Left ventricle myocardium superior (tissue), 1 donor: ENCODE measurements around the gene LRRC4. TPM values are rescaled to one million over a fixed set of nuclear protein-coding genes. Genes with fewer than 3 reads are reported as not detected.

ENCODE experiments used
- ATAC-seq: fragments of 200-7000 bp; cut with Tn5 transposase; one replicate; pipeline ENCODE4 v1.9.1; 2020; ENCODE audit warnings: mild to moderate bottlenecking, moderate library complexity
- DNase-seq: peaks from one replicate; pipeline ENCODE4 v3.0.0-alpha.2; 2020
- intact Hi-C: fragments of 100-400 bp; cut with micrococcal nuclease; formaldehyde crosslinking; loops from one replicate; pipeline ENCODE4 v1.11.0; 2022
- total RNA-seq: library from RNA; stranded (reverse); fragmentation: NEBNext Ultra II Directional; extraction: Animal tissue kit (Norgen Biotek cat#: 25700); gene quantifications from one replicate; pipeline ENCODE4 v1.2.1, GENCODE V29; 2021
- donor health status: DM: no; HTN: yes; CAD: no; lungs with severe emphysema.

LRRC4 gene
- total RNA-seq, 1 donor from 2014 or later = 3.3 TPM

DNA sequence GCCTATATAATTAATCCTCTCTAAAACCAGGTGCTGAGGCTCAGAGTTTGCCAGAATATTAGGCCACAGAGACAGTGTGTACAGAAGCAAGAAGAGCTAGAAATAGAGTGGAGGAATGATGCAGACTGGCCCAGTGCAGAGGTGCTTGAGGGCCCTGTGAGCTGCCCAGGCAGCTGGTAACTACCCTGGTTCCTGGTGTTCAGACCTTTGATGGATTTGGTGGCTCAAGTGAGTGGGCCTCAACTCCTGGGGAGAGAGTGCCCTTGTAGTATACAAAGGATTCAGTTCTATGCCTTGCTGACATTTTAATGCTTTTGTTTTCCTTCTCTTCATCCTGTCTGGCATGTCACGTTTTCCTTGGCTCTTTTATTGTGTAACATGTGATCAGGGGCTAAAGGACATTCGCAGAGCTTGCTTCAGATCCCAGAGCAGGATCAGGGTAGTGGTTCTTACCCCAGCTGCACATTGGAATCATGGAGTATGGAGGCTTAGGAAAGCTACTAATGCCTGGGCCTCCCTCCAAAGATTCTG lies 20.0 kb downstream of the LRRC4 start:
- no peak for DNase-seq
- intact Hi-C loops = no loop called here
- peak; percentile 89 for ATAC-seq

DNA sequence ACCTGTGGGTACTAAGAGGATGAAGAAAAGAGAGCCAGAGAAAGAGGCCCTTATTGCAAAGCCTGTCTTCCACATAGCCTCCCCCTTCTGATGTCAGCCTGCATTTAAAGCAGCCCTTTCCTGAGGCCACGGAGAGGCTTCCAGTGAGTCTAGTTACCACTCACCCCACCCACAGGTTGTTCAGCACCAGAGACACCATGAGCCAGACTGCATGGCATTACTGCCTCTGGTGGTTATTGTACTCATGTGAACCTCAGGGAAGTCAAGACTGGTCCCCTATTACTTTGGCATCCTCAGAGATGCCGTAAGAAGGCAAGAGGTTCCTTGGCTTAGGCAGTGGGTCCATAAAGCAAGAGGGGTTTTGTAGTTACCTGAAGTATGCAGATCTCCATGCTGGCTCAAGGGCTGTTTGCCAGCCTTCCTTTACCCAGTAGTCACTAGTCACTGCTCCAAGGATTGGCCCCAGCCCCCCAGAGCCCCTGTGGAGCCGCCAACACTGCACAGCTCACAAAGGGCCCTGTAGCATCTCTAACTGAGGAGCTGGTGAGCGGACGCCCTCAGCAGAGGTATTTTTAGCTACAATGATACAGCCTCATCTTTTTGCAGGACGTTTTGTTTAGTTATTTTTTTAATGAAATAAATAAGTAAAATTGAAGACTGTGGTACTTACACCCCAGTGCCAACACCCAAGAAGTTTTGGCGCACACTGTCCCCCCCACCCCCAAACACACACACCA lies 20.7 kb downstream of the LRRC4 start:
- intact Hi-C loops = no loop called here
- ATAC-seq (peak; percentile 71), DNase-seq (no peak)

DNA sequence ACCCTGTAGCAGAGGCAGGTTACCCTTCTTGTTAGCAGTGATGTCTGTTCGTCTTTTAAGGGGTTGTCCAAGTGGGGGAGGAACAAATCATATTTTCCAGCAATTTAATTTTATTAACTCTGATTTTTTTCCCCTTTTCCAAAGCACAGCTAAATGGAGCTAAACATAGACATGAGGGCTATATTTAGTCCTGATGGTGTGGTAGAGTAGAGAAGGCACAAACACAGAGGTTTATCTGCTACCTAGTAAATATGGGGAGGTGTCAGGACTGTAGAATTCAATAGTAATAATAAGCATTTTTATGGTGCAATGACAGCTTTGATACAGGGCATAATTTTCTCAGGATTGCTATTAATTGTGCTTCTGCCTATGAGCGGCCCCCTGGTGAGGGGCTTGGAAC lies 22.5 kb downstream of the LRRC4 start:
- ATAC-seq (peak; percentile 54), DNase-seq (no peak)
- intact Hi-C loops = no loop called here

DNA sequence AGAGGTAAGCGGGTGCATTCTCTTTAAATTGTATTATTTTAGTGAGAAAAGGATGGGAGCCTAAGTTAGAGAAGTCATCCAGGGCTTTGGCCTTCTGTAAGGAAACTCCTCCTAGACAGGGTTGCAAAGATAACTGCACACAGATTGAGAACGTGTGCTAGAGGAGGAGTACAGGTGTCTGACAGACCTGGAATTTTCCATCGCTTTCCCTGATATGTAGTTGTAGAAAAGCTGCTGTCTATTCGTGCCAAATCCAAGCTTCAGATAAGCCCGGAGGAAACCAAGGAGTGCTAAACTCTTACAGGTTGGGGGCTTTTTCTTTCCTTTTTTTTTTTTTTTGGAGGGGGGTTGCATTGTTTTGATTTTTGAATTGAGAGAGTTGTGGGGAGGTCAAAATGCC lies 23.1 kb downstream of the LRRC4 start:
- no peak for ATAC-seq

DNA sequence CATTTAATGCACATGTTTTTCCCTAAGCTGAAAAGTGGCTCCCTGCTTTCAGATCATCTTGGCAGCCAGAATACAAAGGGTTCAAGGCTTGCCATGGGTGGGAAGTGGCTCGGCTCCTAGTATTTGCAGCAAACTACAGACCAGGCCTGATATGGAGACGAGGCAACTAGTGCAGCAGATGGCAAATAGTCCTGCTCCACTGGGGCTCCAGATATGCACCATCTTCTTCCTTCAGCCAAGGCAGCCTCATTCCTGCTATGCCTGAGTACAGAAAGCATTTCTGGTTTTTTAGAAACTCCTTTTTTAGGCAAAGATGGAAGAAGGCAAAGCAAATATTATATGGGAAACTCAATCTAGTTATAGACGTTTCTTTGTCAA lies 23.9 kb downstream of the LRRC4 start:
- DNase-seq (no peak), ATAC-seq (no peak)
- intact Hi-C loops = no loop called here

More for the DNA sequence above, 23.1 kb downstream of the LRRC4 start:
- DNase-seq = no peak
- intact Hi-C loops = no loop called here

DNA sequence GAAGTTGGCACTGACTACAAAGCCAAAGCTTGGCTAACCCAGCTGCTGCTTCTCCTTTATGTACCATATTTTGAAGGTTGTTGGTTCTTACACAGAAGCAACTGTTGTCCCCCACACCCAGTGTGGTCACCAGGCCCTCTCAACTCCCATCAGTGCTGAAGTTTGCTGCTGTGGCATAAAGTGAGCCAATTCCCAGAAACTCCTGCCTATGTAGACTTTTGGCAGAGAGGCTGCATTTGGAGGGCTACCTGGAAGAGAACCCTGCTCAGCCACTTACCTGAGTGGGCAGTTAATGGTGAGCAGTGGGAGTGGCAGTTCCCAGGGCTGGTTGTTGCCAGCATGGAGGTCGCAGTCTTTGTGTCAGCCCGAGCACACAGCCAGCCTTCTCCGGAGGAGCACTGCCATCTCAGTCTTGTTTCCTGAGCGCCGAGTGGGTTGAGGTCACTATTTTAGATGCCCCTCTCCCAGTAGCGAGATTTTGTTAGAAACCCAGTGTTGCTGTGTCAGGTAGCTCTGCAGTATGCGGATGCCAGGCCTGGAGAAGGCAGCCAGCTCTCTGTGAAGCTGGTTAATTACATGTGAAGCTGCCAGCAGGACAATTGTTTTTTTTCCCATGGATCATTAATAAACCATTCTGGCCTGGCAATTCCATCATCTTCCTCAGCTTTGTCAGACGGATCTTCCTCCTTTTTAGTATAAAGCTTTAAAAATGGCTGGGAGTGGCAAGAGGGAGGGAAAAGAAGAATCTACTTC lies 24.5 kb downstream of the LRRC4 start:
- DNase-seq = no peak
- no peak for ATAC-seq
- intact Hi-C loops = no loop called here

DNA sequence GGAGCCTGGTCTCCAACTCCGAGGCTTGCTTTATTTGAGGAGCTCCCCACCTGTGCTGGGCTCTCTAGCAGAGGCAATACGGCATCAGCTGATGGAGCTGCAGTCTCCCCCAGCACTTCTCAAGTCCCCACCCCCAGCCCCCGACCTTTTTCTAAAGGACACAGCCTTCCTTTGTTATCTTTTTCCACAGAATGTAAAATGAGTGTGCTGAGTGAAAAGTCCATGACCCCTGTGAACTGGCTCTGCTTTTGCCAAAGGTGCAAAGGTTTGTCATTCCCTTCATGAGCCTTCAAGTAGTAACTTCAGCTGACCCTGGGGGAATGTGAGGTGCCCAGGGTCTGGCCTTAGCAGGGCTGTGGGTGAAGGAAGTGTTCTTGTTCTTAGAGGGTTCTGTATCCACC lies 25.5 kb downstream of the LRRC4 start:
- DNase-seq (no peak), ATAC-seq (no peak)
- intact Hi-C loops = no loop called here

DNA sequence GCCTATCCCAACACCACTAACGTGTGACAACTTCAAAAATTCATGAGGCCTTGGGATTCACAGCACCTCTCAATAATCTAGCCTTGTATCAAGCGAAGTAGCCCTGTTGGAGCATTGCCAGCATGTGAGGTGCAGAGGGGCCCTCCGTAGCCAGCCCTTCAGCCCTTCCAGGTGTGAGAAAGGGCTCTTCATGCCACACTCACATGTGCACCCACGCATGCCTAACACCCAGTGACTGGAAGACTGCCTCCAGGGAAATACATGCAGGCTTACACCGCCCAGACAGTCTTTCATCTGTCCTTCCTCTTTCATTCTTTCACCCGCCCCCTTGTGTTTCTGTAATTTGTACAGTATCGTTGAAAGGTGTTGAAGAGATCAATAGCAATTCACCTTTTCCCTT lies 26.1 kb downstream of the LRRC4 start:
- ATAC-seq (no peak), DNase-seq (no peak)
- intact Hi-C loops = no loop called here

DNA sequence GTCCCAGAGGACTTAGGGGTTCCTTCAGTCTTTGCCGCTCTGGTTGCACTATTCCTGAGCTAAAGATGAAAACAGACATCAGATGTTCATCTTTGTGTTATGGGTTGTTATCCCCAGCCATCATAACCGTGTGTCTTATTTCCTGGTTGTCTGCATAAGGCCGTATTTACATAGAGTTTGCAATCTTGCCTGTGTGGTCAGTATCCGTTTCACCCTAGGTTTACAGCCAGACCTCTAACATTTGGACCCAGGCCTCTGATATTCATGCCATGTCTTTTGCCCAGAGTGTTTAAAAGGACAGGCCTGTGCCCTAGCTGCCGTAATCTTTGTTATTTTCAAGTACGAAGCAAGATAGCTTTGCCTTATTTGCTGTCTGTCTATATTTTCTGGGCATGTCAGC lies 26.6 kb downstream of the LRRC4 start:
- intact Hi-C loops = no loop called here

DNA sequence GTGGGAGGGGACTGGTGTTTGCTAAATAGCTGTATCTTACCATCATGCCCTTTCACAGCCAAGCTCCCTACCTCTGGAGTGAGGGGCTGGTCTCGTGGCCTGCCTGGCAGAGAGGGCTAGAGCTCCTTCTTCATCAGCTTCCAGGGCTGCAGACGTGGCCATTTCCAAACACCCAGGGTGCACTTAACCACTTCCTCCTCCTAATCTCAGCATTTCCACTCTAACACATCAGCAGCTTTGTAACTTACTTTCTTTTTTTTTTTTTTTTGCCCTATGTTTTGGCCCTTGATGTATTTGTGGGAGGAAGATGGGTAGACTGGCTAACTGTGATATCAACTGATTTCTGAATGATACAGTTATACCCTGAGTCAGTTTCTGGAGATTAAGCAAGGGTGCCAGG lies 27.4 kb downstream of the LRRC4 start:
- intact Hi-C loops = no loop called here
- DNase-seq (no peak), ATAC-seq (peak; percentile 44)

More for the DNA sequence above, 26.6 kb downstream of the LRRC4 start:
- ATAC-seq (no peak), DNase-seq (no peak)

DNA sequence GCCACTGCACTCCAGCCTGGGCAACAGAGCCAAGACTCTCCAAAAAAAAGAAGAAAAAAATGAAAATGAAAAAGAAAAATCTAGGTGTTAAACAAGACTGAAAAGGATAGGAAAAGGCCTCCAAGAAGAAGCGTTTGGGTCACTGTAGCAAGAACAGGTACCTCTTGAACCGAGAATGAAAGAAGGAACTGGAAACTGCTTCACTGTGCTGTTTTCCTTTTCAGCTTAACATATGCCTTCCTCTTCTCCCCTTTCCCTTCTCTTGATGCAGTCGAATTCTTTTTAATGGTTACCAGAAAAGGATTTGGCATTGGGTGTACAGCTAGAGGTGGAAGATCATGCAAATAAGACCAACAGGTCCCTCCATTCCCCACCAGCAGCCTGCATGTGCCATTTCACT lies 28.1 kb downstream of the LRRC4 start:
- DNase-seq = no peak
- intact Hi-C loops = no loop called here
- ATAC-seq = peak; percentile 32

DNA sequence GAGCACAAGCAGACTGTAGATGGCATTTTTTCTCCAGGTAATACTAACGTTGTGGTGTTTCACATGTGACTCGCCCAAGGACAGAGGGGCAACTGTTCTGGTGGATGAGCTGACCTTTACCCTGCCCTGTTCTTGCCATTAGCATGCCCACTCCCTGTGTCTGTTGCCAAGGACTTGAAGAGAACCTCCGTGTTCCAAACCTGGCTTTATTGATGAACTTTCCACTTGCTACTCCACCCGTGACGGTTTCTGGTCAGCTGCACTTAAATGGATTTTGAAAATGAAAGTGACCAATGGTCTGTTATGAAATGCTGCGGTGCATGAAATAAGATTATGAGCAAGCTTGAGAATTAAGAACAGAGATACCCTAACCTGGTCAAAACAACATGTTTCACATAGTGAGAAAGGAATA lies 30.4 kb downstream of the LRRC4 start:
- intact Hi-C loops = no loop called here
- ATAC-seq (no peak), DNase-seq (no peak)

DNA sequence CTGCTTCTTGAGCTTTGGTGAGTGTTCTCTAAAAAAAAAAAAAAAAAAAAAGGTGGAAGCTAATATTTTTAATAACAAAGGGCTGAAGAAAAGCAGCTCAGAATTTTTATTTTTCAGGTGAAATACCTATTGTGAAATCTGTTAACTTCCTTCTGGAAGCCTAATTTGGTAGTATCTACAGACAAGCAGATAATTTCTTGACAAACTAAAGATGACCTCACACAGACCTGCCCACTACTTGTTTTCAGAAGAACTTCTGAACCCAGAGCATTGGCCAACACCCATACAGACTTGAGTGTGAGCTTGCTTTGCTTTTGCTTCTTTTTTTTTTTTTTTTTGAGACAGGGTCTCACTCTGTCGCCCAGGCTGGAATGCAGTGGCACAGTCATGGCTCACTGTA lies 31.2 kb downstream of the LRRC4 start:
- DNase-seq (no peak), ATAC-seq (no peak)
- intact Hi-C loops = no loop called here

DNA sequence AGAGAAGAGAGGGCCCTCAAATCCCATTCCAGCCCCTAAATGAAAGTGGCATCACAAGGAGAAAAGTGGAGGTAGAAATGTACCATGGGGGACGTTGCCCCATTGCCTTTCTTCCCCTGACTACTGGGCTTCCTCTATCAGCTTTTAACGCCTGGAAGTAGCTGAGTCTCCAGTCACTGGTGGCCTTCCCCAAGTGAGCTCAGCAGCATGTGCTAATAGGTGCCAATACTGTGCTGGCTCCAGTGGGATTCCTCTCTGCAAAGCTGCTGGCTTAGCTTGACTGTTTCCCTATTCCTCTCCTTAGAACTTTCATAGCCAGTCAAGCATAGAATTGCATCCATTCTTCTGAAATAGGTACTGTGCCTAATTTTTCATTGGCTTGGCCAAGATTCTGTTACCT lies 32.6 kb downstream of the LRRC4 start:
- ATAC-seq = no peak
- intact Hi-C loops = no loop called here
- no peak for DNase-seq

DNA sequence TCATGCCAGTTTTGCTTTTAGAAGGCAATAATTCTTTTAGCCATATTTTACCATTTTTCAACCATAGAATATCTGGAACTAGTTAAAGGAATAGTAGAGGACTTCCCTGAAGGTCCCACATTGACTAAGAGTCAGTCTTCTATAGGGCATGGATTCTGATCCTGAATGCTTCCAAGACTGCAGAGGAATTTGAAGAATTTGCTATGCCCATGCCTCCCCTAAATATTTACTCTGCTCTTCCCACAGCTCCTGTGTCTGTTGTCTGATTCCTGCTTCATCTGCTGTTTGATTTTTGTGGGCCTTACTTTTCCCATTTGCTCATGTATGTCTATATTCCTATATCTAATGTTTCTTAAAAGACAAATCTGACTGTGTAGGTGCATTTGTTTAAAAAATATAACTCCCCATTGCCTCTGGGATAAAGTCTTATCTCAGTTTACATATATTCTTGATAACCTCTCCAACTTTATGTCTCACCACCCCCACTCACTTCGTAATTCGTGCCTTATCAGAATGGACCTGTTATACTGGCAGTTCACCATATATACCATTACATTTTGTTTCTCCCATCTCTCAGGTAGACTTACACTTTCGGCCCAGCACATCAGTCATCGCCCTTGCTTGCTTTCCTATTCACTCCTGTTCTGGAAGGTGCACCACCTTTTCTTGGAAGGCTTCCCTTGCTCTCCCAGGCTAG lies 33.9 kb downstream of the LRRC4 start:
- intact Hi-C loops = no loop called here
- DNase-seq (no peak), ATAC-seq (no peak)

DNA sequence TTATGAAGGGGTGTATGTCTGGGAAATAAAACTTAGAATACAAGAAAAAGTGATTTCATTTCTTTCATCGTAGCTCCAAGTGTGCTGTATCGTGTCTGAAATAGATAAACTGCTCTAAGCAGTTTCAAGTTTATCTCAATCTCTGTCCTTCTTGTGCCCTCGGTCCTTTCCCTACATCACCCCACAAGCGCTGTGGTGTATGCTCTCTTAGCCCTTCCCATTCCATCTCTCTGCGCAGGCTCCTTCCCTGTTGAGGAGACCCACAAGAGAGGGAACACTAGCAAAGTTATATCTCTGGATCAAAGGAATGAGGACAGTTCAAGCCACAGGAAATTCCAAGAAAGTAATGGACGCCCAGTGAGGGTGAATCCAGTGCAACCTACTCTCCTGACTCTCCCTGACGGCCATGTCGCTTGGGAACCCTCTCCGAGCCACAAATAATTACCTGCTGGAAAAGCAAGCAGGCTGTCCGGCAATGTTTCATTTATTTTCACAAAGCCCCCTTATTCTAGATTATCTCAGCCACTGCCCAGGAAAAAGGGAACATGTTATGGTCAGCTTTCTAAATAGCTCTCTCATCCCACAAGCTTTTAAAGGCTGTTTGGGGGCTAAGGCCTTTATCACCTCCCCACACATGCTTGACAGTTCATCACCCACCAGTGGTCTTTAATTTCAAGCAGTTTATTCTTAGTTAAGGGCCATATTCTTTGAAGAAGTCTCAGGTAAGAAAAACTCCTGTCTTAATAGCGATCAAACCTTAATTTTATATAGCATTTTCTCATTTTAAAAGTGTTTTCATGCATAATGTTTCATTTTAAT lies 34.8 kb downstream of the LRRC4 start:
- DNase-seq = no peak
- peak; percentile 8 for ATAC-seq
- intact Hi-C loops = no loop called here

DNA sequence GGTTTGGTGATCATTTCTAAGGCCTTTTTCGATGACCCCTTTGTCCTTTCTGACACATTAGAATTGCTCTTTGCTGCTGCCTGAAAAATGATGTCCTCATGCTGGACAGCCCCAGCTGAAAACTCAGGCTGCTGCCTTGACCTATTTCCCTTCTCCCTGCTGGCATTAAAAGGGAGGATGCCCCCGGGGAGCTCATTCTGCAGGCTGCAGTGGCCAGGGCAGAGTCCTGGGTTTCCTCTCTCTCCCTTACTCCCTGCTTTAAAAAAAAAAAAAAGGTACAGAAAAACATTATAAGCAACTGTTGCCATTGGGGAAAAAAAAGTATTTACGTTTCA lies 35.4 kb downstream of the LRRC4 start:
- intact Hi-C loops = no loop called here
- DNase-seq (peak; percentile 66), ATAC-seq (peak; percentile 72)

DNA sequence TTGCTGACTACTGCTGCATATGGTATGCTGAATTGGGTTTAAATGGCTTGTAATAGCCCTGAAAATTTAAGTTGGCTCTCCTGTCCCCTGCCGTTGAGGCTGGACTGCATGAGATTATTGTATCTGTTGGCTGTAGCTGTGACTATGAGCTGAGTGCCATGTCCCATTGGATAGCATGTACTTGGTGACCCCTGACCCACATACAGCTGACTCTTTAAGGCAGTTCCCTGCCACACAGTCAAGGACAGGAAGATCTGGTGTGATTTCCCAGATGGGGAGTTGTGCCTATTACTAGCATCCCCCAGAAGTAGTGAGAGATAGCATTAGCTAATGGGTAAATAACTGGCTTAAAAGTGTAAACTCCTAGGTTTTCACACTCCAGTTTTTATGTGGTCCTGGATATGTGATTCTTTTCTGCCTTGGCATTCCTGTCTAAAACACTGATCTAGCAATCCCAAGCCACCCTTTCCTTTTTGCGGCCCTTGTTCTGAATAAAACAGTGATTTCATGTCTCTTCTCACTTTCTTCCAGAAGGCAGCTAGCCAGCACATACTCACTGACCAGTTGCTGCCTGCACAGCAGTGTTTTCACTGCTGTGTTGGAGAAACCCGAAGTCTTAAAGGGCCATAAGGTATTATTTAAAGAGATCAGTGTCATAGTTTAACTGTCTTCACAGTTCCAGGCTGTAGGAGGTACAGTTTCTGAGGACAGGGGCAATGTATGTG lies 35.9 kb downstream of the LRRC4 start:
- ATAC-seq (peak; percentile 90), DNase-seq (no peak)
- intact Hi-C loops = no loop called here

DNA sequence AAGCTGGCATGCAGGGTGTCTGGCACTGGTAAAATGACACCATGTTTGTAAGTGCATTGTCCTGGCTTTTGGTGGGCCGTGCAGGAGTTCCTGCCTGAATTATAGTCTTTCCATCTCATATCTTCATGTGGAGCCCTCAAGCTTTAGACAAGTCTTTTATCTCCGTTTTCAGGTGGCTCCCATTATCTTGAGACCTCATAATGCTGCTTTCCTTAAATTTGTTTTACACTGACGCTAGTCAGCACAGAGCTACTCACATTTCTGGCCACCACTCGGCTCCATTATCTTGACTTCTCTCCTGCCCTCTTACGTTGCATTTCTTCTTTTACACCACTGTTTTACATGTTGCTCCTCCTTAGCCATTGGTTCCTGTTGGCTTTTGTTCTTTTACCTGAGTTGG lies 37.2 kb downstream of the LRRC4 start:
- intact Hi-C loops = no loop called here
- ATAC-seq (no peak), DNase-seq (no peak)
